ENCODE results near the gene DEFB113.

DEFB113 gene

GRCh38 chr6:49933526-49933925 lies 35.9 kb downstream of the DEFB113 start:
- no peak overlapping the region for H3K4me3 ChIP-seq (ENCODE audit: low read depth, low read length)
- TF ChIP-seq POLR2A (IDR thresholded peaks at IDR 0.05; ENCODE audit: extremely low read depth, insufficient read length) = no peak
- no peak for TF ChIP-seq CTCF (IDR thresholded peaks at IDR 0.05; ENCODE audit: low read depth, low read length)
- TF ChIP-seq MAX (IDR thresholded peaks at IDR 0.05; ENCODE audit: low read depth, low read length) = no peak
- no peak for TF ChIP-seq MYC (IDR thresholded peaks at IDR 0.05; ENCODE audit: low read depth, low read length)
- DNase-seq (ENCODE audit: low read depth) = no peak

GRCh38 chr6:49929340-49929739 lies 40.1 kb downstream of the DEFB113 start:
- DNase-seq (ENCODE audit: low read depth) = no peak
- no peak overlapping the region for H3K4me3 ChIP-seq (ENCODE audit: low read depth, low read length)
- no peak for TF ChIP-seq MYC (IDR thresholded peaks at IDR 0.05; ENCODE audit: low read depth, low read length)
- TF ChIP-seq POLR2A (IDR thresholded peaks at IDR 0.05; ENCODE audit: extremely low read depth, insufficient read length) = no peak
- no peak for TF ChIP-seq CTCF (IDR thresholded peaks at IDR 0.05; ENCODE audit: low read depth, low read length)
- no peak for TF ChIP-seq MAX (IDR thresholded peaks at IDR 0.05; ENCODE audit: low read depth, low read length)

- TF ChIP-seq POLR2A (IDR thresholded peaks at IDR 0.05; ENCODE audit: extremely low read depth, insufficient read length) = no peak
- no peak for TF ChIP-seq CTCF (IDR thresholded peaks at IDR 0.05; ENCODE audit: low read depth, low read length)
- no peak for TF ChIP-seq MYC (IDR thresholded peaks at IDR 0.05; ENCODE audit: low read depth, low read length)
- TF ChIP-seq MAX (IDR thresholded peaks at IDR 0.05; ENCODE audit: low read depth, low read length) = no peak
- H3K4me3 ChIP-seq (ENCODE audit: low read depth, low read length) = no peak overlapping the region
- DNase-seq (ENCODE audit: low read depth) = no peak
Measured at GRCh38 chr6:49923826-49924225, 45.6 kb downstream of the DEFB113 start.

GRCh38 chr6:49919935-49920644 lies 49.3 kb downstream of the DEFB113 start:
- no peak for DNase-seq (ENCODE audit: low read depth)
- H3K4me3 ChIP-seq (ENCODE audit: low read depth, low read length) = no peak overlapping the region
- no peak for TF ChIP-seq CTCF (IDR thresholded peaks at IDR 0.05; ENCODE audit: low read depth, low read length)
- no peak for TF ChIP-seq MAX (IDR thresholded peaks at IDR 0.05; ENCODE audit: low read depth, low read length)
- TF ChIP-seq MYC (IDR thresholded peaks at IDR 0.05; ENCODE audit: low read depth, low read length) = no peak
- TF ChIP-seq POLR2A (IDR thresholded peaks at IDR 0.05; ENCODE audit: extremely low read depth, insufficient read length) = no peak

- no peak for DNase-seq (ENCODE audit: low read depth)
- TF ChIP-seq POLR2A (IDR thresholded peaks at IDR 0.05; ENCODE audit: extremely low read depth, insufficient read length) (no peak), MAX (IDR thresholded peaks at IDR 0.05; ENCODE audit: low read depth, low read length) (no peak), MYC (IDR thresholded peaks at IDR 0.05; ENCODE audit: low read depth, low read length) (no peak), CTCF (IDR thresholded peaks at IDR 0.05; ENCODE audit: low read depth, low read length) (no peak)
- H3K4me3 ChIP-seq (ENCODE audit: low read depth, low read length) = no peak overlapping the region
Measured at GRCh38 chr6:49919261-49919660, 50.2 kb downstream of the DEFB113 start.

Data from NB4 (cell line).